Skeletal muscle tissue (tissue), 4 donors: ENCODE measurements around the gene CCR3. TPM values are rescaled to one million over a fixed set of nuclear protein-coding genes. Genes with fewer than 3 reads are reported as not detected.

Source experiments
- H3K27ac ChIP-seq: one replicate; pipeline ENCODE4 v1.7.0; 2013; ENCODE audit warnings: mild to moderate bottlenecking, low read depth, low read length, inconsistent platforms
- H3K27me3 ChIP-seq, 3 donors: one replicate each; pipeline ENCODE4 v1.7.0; 2013; ENCODE audit warnings: low read length in 3 of 3; ENCODE audit not compliant: control insufficient read depth in 3 of 3, insufficient read depth in 3 of 3
- H3K36me3 ChIP-seq, 3 donors: one replicate each; pipeline ENCODE4 v1.7.0; 2013; ENCODE audit warnings: low read length in 3 of 3; ENCODE audit not compliant: control insufficient read depth in 3 of 3, insufficient read depth in 3 of 3
- H3K4me1 ChIP-seq, 3 donors: one replicate each; pipeline ENCODE4 v1.7.0; 2013; ENCODE audit warnings: low read length in 3 of 3, mild to moderate bottlenecking in 3 of 3; ENCODE audit not compliant: control insufficient read depth in 3 of 3, insufficient read depth in 3 of 3
- H3K4me3 ChIP-seq, 3 donors: one replicate each; pipeline ENCODE4 v1.7.0; 2013; ENCODE audit warnings: low read length in 3 of 3
- H3K9ac ChIP-seq, 3 donors: one replicate each; pipeline ENCODE4 v1.7.0; 2013; ENCODE audit warnings: low read length in 3 of 3, mild to moderate bottlenecking in 3 of 3, moderate library complexity in 2 of 3, low read depth in 1 of 3
- H3K9me3 ChIP-seq, 3 donors: one replicate each; pipeline ENCODE4 v1.7.0; 2013; ENCODE audit warnings: low read length in 3 of 3; ENCODE audit not compliant: control insufficient read depth in 3 of 3
- total RNA-seq: library from RNA; depleted of rRNA; stranded (reverse); fragments of >200 nt; gene quantifications from one replicate; pipeline ENCODE4 v1.2.3, GENCODE V29; 2014
- donor health status: Osteomylitis.

The CCR3 gene
- total RNA-seq, 1 donor from 2014 or later = not detected

- Histone ChIP-seq H3K9ac (no peak overlapping the region), H3K4me3 (no peak overlapping the region), H3K27ac (no peak overlapping the region)
Measured at GRCh38 chr3:46236294-46237054, 5.8 kb upstream of the CCR3 start.

DNA sequence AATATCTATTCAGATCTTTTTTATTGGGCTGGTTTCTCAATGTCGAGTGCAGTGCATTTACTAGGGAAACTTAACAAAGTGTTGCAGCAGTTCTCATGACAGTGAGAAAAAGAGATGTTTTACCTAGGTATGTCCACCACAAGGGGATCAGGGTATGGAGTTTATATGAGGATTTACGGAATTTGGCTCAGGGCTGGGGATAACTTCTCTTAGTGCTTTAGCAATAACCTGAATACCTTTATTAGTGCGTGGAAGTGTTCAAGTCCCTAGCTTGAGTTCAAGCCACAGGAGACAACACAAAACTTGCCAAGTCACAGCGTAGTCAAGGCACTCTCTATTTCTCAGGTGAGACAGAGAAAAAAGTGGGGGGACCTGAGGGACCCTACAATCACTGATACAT, 3.9 kb upstream of the CCR3 start:
- no peaks in the 10 kb centered on the region for H3K4me1 ChIP-seq
- H3K4me3 ChIP-seq = no peak overlapping the region
- no peaks in the 10 kb centered on the region for H3K36me3 ChIP-seq
- H3K27me3 ChIP-seq = no peaks in the 10 kb centered on the region
- no peak overlapping the region for H3K9ac ChIP-seq
- H3K9me3 ChIP-seq = no peaks in the 10 kb centered on the region
- H3K27ac ChIP-seq = no peak overlapping the region

More at GRCh38 chr3:46236294-46237054, 5.8 kb upstream of the CCR3 start:
- no peaks in the 10 kb centered on the region for H3K9me3 ChIP-seq
- no peaks in the 10 kb centered on the region for H3K4me1 ChIP-seq
- H3K36me3 ChIP-seq = no peaks in the 10 kb centered on the region
- no peaks in the 10 kb centered on the region for H3K27me3 ChIP-seq

GRCh38 chr3:46239301-46239938, 2.8 kb upstream of the CCR3 start:
- H3K4me1 ChIP-seq = no peaks in the 10 kb centered on the region
- no peak overlapping the region for H3K9ac ChIP-seq
- H3K9me3 ChIP-seq = no peaks in the 10 kb centered on the region
- no peak overlapping the region for H3K27ac ChIP-seq
- no peaks in the 10 kb centered on the region for H3K36me3 ChIP-seq
- H3K4me3 ChIP-seq = no peak overlapping the region
- no peaks in the 10 kb centered on the region for H3K27me3 ChIP-seq

GRCh38 chr3:46239952-46240351, 2.3 kb upstream of the CCR3 start:
- Histone ChIP-seq H3K27ac (no peak overlapping the region), H3K9ac (no peak overlapping the region), H3K36me3 (no peaks in the 10 kb centered on the region), H3K27me3 (no peaks in the 10 kb centered on the region), H3K4me1 (no peaks in the 10 kb centered on the region), H3K4me3 (no peak overlapping the region), H3K9me3 (no peaks in the 10 kb centered on the region)

GRCh38 chr3:46243560-46243959, 1.3 kb downstream of the CCR3 start:
- no peaks in the 10 kb centered on the region for H3K4me1 ChIP-seq
- no peak overlapping the region for H3K9ac ChIP-seq
- H3K27ac ChIP-seq = no peak overlapping the region
- H3K36me3 ChIP-seq = no peaks in the 10 kb centered on the region
- no peaks in the 10 kb centered on the region for H3K9me3 ChIP-seq
- no peak overlapping the region for H3K4me3 ChIP-seq
- no peaks in the 10 kb centered on the region for H3K27me3 ChIP-seq

DNA sequence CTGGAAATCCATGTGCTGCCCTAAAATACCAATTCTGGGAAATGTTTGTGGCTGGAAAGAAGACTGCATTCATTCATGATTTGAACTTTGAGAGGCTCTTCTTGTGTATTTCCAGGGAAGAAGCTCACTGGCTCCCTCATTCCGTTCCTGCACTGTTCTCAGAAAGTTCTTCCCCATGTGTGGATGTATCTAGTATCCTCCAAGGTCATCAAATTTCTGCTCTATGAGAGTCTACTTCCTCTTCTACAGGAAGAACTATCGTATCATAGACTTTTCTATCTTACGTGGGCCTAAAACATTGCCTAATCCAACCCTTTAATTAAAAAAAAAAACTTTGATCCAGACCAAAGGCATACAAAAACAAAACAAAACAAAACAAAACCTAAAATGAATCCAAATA, 2.9 kb downstream of the CCR3 start:
- H3K9me3 ChIP-seq = no peaks in the 10 kb centered on the region
- H3K4me3 ChIP-seq = no peak overlapping the region
- H3K27ac ChIP-seq = no peak overlapping the region
- H3K36me3 ChIP-seq = no peaks in the 10 kb centered on the region
- H3K4me1 ChIP-seq = no peaks in the 10 kb centered on the region
- no peaks in the 10 kb centered on the region for H3K27me3 ChIP-seq
- no peak overlapping the region for H3K9ac ChIP-seq

DNA sequence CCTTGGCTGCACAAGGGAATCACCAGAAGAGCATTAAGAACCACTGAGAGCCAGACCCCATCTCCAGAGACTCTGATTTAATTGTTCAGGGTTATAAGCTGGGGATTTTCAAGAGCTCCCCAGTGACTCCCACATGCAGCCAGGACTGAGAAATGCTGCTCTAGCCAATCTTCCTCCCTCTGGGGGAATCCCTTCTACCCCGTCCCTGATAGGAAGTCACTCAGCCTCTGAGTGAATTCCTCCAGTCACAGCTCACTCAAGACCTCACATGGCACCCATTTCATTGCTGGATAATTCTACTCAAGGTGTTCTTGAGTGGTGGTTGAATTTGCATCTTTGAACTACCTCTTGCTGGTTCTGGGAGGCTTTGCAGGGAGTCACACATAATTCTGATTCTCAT, 10.7 kb downstream of the CCR3 start:
- H3K9ac ChIP-seq = no peak overlapping the region
- H3K27ac ChIP-seq = no peak overlapping the region
- H3K27me3 ChIP-seq = no peaks in the 10 kb centered on the region
- no peaks in the 10 kb centered on the region for H3K9me3 ChIP-seq
- H3K36me3 ChIP-seq = no peaks in the 10 kb centered on the region
- H3K4me3 ChIP-seq = no peak overlapping the region
- H3K4me1 ChIP-seq = no peaks in the 10 kb centered on the region

GRCh38 chr3:46258525-46258924, 16.3 kb downstream of the CCR3 start:
- Histone ChIP-seq H3K4me3 (no peak overlapping the region), H3K4me1 (no peaks in the 10 kb centered on the region), H3K9ac (no peak overlapping the region), H3K27ac (no peak overlapping the region), H3K27me3 (no peaks in the 10 kb centered on the region), H3K36me3 (no peaks in the 10 kb centered on the region), H3K9me3 (no peaks in the 10 kb centered on the region)

GRCh38 chr3:46261926-46262594, 19.8 kb downstream of the CCR3 start:
- Histone ChIP-seq H3K36me3 (no peaks in the 10 kb centered on the region), H3K9me3 (no peaks in the 10 kb centered on the region), H3K4me1 (no peaks in the 10 kb centered on the region), H3K27ac (no peak overlapping the region), H3K27me3 (peaks cover 0 to 3% (median 0%) of the 10 kb centered on the region in 3 donors), H3K4me3 (no peak overlapping the region), H3K9ac (no peak overlapping the region)

- Histone ChIP-seq H3K9me3 (no peaks in the 10 kb centered on the region), H3K9ac (no peak overlapping the region), H3K4me3 (no peak overlapping the region), H3K27me3 (peaks cover 0 to 3% (median 0%) of the 10 kb centered on the region in 3 donors), H3K4me1 (no peaks in the 10 kb centered on the region), H3K27ac (no peak overlapping the region), H3K36me3 (no peaks in the 10 kb centered on the region)
Measured at GRCh38 chr3:46264002-46264401, 21.7 kb downstream of the CCR3 start.
